Measurements from ENCODE around the gene USP49. TPM values are rescaled to one million over a fixed set of nuclear protein-coding genes. Genes with fewer than 3 reads are reported as not detected.
A peak's percentile ranks its signal among the peaks of the same experiment; 100 is the strongest.

Gene USP49
- total and polyA plus RNA-seq, 2 of the 13 experiments (the other 11 are each of a cell fraction or from before 2014, with no cell fraction given): 2.9 to 4.3 TPM

- TF ChIP-seq TEF (CRISPR knock-in tag; IDR thresholded peaks at IDR 0.05): 0 out of 2 replicates have a peak, but pooled peaks have one; percentile 41
- no peak; the same call in 1 of the 2 replicates for TF ChIP-seq ZNF264 (CRISPR knock-in tag; IDR thresholded peaks at IDR 0.05)
- TF ChIP-seq CAMTA2 (CRISPR knock-in tag; IDR thresholded peaks at IDR 0.05; ENCODE audit: borderline replicate concordance): no peak
- TF ChIP-seq ZNF75D (CRISPR knock-in tag; IDR thresholded peaks at IDR 0.05; ENCODE audit: borderline replicate concordance): no peak
- no peak for TF ChIP-seq AKNA (CRISPR knock-in tag; IDR thresholded peaks at IDR 0.05; ENCODE audit: borderline replicate concordance)
- TF ChIP-seq EHMT2 (IDR thresholded peaks at IDR 0.05; ENCODE audit: borderline replicate concordance, low read depth, low read length): no peak
- TF ChIP-seq GLMP (CRISPR knock-in tag; IDR thresholded peaks at IDR 0.05; ENCODE audit: borderline replicate concordance): no peak
- TF ChIP-seq ZNF414 (CRISPR knock-in tag; IDR thresholded peaks at IDR 0.05): peak; percentile 90
- TF ChIP-seq CREM (IDR thresholded peaks at IDR 0.05): peak; percentile 99
- peak; percentile 92 for TF ChIP-seq CREM (CRISPR knock-in tag; IDR thresholded peaks at IDR 0.05)
- TF ChIP-seq MEF2D (CRISPR knock-in tag; IDR thresholded peaks at IDR 0.05): peak; percentile 79; the same call in 1 of the 2 replicates
- TF ChIP-seq MXI1 (IDR thresholded peaks at IDR 0.05; ENCODE audit: borderline replicate concordance, low read depth, low read length): peak; percentile 97; the same call in 2 of the 3 replicates
- TF ChIP-seq POLR2AphosphoS5 (IDR thresholded peaks at IDR 0.05; ENCODE audit: low read depth, low read length): peak; percentile 95
- TF ChIP-seq GRHL1 (CRISPR knock-in tag; conservative IDR thresholded peaks at IDR 0.05): no peak
- TF ChIP-seq UBTF (CRISPR knock-in tag; IDR thresholded peaks at IDR 0.05): peak; percentile 89
- TF ChIP-seq PHB2 (IDR thresholded peaks at IDR 0.05; ENCODE audit: partially characterized antibody): no peak
- TF ChIP-seq MZF1 (CRISPR knock-in tag; IDR thresholded peaks at IDR 0.05; ENCODE audit: borderline replicate concordance): 0 out of 2 replicates have a peak, but pooled peaks have one; percentile 48
Measured at GRCh38 chr6:41787219-41787917, 107.8 kb downstream of the USP49 start, which contains the start of gene TOMM6 (continued).
